HFF-Myc (cell line): ENCODE measurements around the gene SFXN1.
"Not testable (repeated sequence)": the region's sequence is repeated elsewhere in the genome, so short reads cannot be mapped to it uniquely, and the experiment has no call there.

Experiments used
- DNase-seq: peaks from one replicate; pipeline ENCODE4 v3.0.0-alpha.2; 2011; ENCODE audit warnings: low read depth; ENCODE audit errors: extremely low read depth
- H3K4me3 ChIP-seq: replicated peaks from 2 replicates; pipeline ENCODE4 v1.5.1; 2011; ENCODE audit warnings: low read depth, mild to moderate bottlenecking, control low read depth, low read length
- TF ChIP-seq, protein P1 (sequence below): IDR thresholded peaks from 2 replicates; pipeline ENCODE4 v1.5.1; 2012; ENCODE audit warnings: mild to moderate bottlenecking, low read depth, low read length, control low read depth; ENCODE audit errors: missing control alignments

Gene SFXN1

DNA sequence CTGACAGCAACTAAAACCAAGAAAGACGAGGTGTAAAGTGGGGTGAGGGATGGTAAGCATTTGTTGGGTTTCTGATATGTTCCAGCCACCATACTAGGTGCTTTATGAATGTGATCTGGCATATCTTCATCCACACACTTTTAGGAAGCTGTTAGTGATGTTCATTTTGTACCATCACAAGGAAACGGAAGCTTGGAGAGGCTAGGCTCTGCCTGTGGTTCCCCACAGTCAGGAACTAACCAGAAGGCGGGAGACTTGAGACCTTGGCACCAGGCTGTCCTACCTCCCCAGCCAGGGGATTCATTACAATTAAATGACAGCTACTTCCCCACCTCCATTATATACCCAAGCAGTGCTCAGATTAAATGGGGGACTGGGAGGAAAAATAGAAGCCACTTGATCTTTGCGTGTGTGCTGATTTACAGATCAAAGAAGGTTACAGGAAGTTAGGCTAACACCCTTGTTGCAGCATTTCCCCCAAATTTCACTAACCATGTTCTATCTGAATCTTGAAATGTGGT is 43.0 kb downstream of the SFXN1 start:
- DNase-seq = no peak

DNA sequence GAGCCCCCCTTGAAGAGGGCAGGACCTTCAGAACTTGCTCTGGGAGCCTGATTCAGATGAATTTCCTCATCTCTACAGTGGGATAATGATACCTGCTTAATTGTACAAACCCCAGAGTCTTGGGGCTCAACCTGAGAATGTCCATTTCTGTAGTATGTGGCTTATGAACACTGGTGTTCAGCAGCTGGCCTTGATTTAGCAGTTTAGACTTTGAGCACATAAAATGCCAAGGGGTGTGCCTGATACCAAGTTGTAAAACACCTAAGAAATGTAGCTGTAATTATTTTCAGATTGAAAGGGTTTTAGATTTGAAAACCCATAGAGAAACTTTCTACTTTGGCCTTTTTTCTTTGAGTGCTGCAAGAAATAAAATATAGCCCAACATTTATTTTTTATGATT is 44.9 kb downstream of the SFXN1 start:
- no peak for DNase-seq
- H3K4me3 ChIP-seq = no peak overlapping the region
- TF ChIP-seq, protein P1, sequence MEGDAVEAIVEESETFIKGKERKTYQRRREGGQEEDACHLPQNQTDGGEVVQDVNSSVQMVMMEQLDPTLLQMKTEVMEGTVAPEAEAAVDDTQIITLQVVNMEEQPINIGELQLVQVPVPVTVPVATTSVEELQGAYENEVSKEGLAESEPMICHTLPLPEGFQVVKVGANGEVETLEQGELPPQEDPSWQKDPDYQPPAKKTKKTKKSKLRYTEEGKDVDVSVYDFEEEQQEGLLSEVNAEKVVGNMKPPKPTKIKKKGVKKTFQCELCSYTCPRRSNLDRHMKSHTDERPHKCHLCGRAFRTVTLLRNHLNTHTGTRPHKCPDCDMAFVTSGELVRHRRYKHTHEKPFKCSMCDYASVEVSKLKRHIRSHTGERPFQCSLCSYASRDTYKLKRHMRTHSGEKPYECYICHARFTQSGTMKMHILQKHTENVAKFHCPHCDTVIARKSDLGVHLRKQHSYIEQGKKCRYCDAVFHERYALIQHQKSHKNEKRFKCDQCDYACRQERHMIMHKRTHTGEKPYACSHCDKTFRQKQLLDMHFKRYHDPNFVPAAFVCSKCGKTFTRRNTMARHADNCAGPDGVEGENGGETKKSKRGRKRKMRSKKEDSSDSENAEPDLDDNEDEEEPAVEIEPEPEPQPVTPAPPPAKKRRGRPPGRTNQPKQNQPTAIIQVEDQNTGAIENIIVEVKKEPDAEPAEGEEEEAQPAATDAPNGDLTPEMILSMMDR = no peak

More for the DNA sequence above, 43.0 kb downstream of the SFXN1 start:
- TF ChIP-seq, protein P1 = no peak
- H3K4me3 ChIP-seq = no peak overlapping the region

DNA sequence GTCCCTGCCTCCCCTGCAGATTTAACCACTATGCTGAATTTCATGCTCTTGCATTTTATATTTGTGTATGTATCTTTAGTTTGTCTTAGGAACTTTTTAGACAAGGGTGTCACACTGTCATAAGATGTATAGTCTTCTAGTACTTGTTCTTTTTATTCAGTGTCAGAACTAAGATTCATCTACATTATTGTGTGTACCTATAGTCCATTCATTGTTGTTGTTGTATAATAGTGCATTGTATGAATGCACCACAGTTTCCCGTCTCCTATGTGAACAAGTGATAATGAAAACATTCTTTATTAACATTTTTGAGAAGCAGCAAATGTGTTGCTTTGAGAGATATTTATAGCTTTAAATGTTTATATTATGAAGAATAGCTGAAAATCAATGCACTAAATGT is 45.9 kb downstream of the SFXN1 start:
- no peak overlapping the region for H3K4me3 ChIP-seq
- no peak for DNase-seq
- TF ChIP-seq, protein P1 = no peak

DNA sequence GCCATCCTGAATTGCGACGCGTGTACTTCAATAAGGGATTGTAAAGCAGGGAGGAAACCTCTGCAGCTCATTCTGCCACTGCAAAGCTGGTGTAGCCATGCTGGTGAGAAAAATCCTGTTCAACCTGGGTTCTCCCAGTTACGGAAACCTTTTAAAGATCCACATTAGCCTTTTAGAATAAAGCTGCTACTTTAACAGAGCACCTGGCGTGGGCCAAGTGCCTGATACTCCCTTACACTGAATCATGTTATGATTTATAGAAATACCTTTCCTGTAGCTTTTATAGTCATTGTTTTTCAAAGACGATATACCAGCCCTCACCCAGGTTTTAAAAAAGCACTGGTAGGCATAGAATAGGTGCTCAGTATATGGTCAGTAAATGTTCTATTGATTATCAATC is 48.3 kb downstream of the SFXN1 start:
- no peak overlapping the region for H3K4me3 ChIP-seq
- TF ChIP-seq, protein P1 = no peak
- no peak for DNase-seq

- TF ChIP-seq, protein P1 = no peak
- DNase-seq = no peak
- no peak overlapping the region for H3K4me3 ChIP-seq
Observed at GRCh38 chr5:175531361-175531760, 53.0 kb downstream of the SFXN1 start.

DNA sequence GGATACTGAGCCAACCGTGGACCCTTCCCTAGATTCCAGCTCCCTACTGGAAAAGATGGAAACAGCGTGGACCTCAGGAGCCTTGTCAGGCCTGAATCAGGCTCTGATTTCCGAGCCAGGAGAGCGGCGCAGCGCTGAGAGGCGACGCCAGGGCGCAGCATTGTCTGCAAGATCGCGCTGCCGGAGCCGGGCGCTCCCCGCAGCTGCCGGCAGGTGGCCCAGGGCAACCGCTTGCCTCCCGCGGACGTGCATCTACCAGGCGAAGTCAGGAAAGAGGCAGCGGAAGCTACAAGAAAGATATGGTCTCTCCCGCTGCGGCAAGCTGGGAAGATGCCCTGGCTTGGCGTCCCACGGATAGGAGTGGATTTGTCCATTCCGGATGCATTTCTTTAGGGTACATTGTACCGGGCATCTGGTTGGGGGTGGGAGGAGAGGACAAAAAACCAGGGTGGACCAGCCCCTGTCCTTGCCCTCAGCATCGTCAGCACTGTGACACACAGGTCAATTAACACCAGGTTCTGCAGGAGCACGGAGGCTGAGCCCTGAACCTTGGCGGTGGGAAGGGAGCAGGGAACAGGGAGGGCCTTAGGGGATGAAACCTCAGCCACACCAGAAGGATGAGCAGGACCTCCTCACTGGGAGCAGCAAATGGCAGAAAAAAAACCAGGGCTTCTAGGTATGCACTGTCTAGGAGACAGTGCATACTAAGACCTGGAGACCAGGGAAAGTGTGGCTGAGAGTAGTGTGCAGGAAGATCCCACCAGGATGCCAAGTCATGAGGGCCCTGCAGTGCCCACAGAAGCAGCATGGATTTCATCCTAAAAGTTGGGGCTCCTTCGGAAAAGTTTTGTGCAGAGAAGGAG is 55.9 kb downstream of the SFXN1 start:
- peak; percentile 48 for DNase-seq
- no peak overlapping the region for H3K4me3 ChIP-seq
- TF ChIP-seq, protein P1 = peak; percentile 98

GRCh38 chr5:175535331-175535730 is 57.0 kb downstream of the SFXN1 start:
- not testable (repeated sequence) for H3K4me3 ChIP-seq, DNase-seq
